Measurements from ENCODE around the gene KYNU. TPM values are rescaled to one million over a fixed set of nuclear protein-coding genes. Genes with fewer than 3 reads are reported as not detected.

Gene KYNU
- total and polyA plus RNA-seq, 9 of the 15 experiments (the other 6 are each of a cell fraction or from before 2014, with no cell fraction given), result 2.6 to 11.6 (median 7.2) TPM

DNA sequence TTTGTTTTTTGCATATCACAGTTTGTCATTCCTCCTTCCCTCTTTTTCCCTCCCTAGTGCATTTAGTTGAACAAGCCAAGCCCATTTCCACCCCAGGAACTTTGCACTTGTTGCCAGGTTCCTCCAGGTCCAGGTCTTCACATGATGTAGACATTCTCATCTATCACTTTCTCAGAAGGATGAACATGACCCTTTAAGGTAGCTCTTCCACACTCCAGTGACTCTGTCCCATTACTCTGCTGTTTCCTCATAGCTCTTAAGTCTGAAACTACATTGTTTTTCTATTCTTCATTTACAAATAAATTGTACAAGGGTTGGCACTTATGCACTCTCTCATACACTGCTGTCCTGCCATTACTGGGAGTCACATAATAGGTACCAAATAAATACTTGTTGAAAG is 6.1 kb downstream of the KYNU start:
- no peaks in the 10 kb centered on the region for H3K36me3 ChIP-seq (ENCODE audit: control insufficient read depth, insufficient read depth, low read length)

More for the DNA sequence above, 6.1 kb downstream of the KYNU start:
- intact Hi-C loops (cut with micrococcal nuclease), result no loop called here
- H3K4me2 ChIP-seq (ENCODE audit: insufficient read depth, low read length), result no peak overlapping the region
- H4K20me1 ChIP-seq (replicated peaks; ENCODE audit: control insufficient read depth, insufficient read depth, low read length), result no peaks in the 10 kb centered on the region
- TF ChIP-seq SLC30A9 (CRISPR knock-in tag; IDR thresholded peaks at IDR 0.05) (no peak), ETV6 (IDR thresholded peaks at IDR 0.05; ENCODE audit: borderline replicate concordance in 1 of 2, low read depth in 2 of 2, low read length in 1 of 2) (no peak), ETV6 (CRISPR knock-in tag; IDR thresholded peaks at IDR 0.05; ENCODE audit: borderline replicate concordance) (no peak), GATA2 (CRISPR knock-in tag; IDR thresholded peaks at IDR 0.05) (no peak), ZNF79 (CRISPR knock-in tag; IDR thresholded peaks at IDR 0.05; ENCODE audit: low read depth) (no peak), NFE2L1 (tag; IDR thresholded peaks at IDR 0.05; ENCODE audit: borderline replicate concordance, low read depth) (no peak)
- TF ChIP-seq, protein P1, sequence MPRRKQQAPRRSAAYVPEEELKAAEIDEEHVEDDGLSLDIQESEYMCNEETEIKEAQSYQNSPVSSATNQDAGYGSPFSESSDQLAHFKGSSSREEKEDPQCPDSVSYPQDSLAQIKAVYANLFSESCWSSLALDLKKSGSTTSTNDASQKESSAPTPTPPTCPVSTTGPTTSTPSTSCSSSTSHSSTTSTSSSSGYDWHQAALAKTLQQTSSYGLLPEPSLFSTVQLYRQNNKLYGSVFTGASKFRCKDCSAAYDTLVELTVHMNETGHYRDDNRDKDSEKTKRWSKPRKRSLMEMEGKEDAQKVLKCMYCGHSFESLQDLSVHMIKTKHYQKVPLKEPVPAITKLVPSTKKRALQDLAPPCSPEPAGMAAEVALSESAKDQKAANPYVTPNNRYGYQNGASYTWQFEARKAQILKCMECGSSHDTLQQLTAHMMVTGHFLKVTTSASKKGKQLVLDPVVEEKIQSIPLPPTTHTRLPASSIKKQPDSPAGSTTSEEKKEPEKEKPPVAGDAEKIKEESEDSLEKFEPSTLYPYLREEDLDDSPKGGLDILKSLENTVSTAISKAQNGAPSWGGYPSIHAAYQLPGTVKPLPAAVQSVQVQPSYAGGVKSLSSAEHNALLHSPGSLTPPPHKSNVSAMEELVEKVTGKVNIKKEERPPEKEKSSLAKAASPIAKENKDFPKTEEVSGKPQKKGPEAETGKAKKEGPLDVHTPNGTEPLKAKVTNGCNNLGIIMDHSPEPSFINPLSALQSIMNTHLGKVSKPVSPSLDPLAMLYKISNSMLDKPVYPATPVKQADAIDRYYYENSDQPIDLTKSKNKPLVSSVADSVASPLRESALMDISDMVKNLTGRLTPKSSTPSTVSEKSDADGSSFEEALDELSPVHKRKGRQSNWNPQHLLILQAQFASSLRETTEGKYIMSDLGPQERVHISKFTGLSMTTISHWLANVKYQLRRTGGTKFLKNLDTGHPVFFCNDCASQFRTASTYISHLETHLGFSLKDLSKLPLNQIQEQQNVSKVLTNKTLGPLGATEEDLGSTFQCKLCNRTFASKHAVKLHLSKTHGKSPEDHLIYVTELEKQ (CRISPR knock-in tag; IDR thresholded peaks at IDR 0.05), result no peak
- TF ChIP-seq, protein P2, sequence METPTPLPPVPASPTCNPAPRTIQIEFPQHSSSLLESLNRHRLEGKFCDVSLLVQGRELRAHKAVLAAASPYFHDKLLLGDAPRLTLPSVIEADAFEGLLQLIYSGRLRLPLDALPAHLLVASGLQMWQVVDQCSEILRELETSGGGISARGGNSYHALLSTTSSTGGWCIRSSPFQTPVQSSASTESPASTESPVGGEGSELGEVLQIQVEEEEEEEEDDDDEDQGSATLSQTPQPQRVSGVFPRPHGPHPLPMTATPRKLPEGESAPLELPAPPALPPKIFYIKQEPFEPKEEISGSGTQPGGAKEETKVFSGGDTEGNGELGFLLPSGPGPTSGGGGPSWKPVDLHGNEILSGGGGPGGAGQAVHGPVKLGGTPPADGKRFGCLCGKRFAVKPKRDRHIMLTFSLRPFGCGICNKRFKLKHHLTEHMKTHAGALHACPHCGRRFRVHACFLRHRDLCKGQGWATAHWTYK (CRISPR knock-in tag; IDR thresholded peaks at IDR 0.05), result no peak
- no peaks in the 10 kb centered on the region for H3K9me3 ChIP-seq (replicated peaks; ENCODE audit: control insufficient read depth, insufficient read depth, low read depth, low read length)
- no peak overlapping the region for H2AFZ ChIP-seq (ENCODE audit: low read depth, low read length)
- no peak overlapping the region for H3K9ac ChIP-seq (ENCODE audit: insufficient read depth in 1 of 2, low read depth in 2 of 2, low read length in 2 of 2)
- POLR2A ChIA-PET, result no interaction called here
- H3K9me1 ChIP-seq (ENCODE audit: control insufficient read depth, insufficient read depth, low read length), result no peaks in the 10 kb centered on the region
- DNase-seq (ENCODE audit: extremely low read depth in 1 of 4, low spot score in 3 of 4) (no peak), FAIRE-seq (no peak), ATAC-seq (no peak)
- CTCF ChIA-PET (ENCODE audit: low intra/inter-chr PET ratio), result no interaction called here
- no peaks in the 10 kb centered on the region for H3K79me2 ChIP-seq (ENCODE audit: control insufficient read depth, insufficient read depth, low read length)
- H3K4me3 ChIP-seq, result no peak overlapping the region
- no TSS peak for BruUV-seq (replicated peaks)
- H3K27me3 ChIP-seq (ENCODE audit: control insufficient read depth in 2 of 2, insufficient read depth in 2 of 2, low read length in 2 of 2), result no peaks in the 10 kb centered on the region
- no peaks in the 10 kb centered on the region for H3K4me1 ChIP-seq (replicated peaks in 1 of 2; ENCODE audit: control insufficient read depth in 2 of 2, insufficient read depth in 2 of 2, low read length in 2 of 2)
- no peak overlapping the region for H3K27ac ChIP-seq (ENCODE audit: extremely low read depth, low read depth, low read length)
- in situ Hi-C loops (cut with MboI), result no loop called here

All from K562 (cell line).